HG03135 (cell line): ENCODE results near the gene ZFP14.

ENCODE experiments used
- ATAC-seq: cut with Tn5 transposase; IDR thresholded peaks from one replicate; pipeline ENCODE4 v1.9.1; 2021; ENCODE audit warnings: mild to moderate bottlenecking, moderate library complexity; ENCODE audit not compliant: unreplicated experiment

ZFP14 gene

GRCh38 chr19:36378625-36379509, at the start of gene ZFP14:
Gene ZFP14 (minus strand): TSS chr19:36379201. CDS start chr19:36367892, 11,309 bp downstream.
- ATAC-seq = peak; percentile 90

GRCh38 chr19:36423925-36424324, 44.9 kb upstream of the ZFP14 start:
- no peak for ATAC-seq

DNA sequence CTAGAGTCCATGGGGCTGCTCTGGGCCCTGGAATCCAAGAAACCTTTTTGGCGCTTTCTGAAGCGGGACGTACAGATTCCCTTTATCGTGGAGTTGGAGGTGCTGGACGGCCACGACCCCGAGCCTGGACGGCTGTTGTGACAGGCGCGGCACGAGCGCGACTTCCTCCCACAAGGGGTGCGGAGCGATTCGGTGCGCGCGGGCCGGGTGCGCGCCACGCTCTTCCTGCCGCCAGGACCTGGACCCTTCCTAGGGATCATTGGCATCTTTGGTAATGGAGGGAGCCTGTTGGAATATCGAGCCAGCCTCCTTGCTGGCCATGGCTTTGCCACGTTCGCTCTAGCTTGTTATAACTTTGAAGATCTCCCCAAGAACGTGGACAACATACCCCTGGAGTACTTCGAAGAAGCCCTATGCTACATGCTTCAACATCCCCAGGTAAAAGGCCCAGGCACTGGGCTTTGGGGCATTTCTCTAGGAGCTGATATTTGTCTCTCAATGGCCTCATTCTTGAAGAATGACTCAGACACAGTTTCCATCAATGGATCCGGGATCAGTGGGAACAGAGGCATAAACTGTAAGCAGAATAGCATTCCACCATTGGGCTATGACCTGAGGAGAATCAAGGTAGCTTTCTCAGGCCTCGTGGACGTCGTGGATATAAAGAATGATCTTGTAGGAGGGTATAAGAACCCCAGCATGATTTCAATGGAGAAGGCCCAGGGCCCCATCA, 42.9 kb upstream of the ZFP14 start:
- no peak for ATAC-seq

GRCh38 chr19:36420961-36421748, 42.2 kb upstream of the ZFP14 start:
- no peak for ATAC-seq

DNA sequence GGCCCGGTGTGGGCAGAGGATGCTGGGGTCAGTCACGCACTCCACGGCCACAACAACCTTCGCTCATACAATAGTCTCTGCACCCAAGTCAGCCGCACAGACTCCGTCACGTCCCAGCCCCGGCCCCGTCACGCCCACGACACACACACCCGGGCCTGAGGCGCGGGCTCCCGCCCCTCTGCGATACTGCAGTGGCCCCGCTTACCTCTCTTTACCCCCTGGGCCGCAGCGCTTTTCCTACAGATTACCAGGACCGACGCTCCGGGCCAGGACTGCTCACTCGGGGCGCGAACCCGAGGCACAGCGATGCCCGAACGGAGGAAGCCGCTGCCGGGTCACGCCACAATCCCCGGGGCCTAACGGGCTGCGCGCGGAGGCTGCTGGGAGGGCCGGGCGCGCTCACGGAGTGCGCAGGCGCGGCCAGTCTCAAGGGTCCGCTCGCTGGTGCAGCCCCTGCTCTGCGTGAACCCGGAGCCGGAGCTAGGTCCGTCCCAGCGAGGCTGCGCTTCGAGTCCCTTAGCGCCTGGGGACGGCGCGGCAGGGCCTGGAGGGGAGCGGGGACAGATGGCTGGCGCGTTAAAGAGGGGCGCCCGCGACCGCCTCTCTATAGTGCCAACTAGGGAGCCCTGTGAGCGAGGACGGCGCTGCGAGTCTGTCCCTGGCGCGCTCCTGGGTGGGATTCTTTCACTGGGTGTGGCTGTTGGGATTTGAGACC, 39.4 kb upstream of the ZFP14 start, which contains the start of gene ZFP82:
Gene ZFP82, minus strand, starts transcription at position 358 of the 715 bp plus-strand sequence. CDS start 8,855 bp downstream, outside the sequence.
- ATAC-seq = peak; percentile 81

- no peak for ATAC-seq
Observed at GRCh38 chr19:36417752-36418286, 38.8 kb upstream of the ZFP14 start.

DNA sequence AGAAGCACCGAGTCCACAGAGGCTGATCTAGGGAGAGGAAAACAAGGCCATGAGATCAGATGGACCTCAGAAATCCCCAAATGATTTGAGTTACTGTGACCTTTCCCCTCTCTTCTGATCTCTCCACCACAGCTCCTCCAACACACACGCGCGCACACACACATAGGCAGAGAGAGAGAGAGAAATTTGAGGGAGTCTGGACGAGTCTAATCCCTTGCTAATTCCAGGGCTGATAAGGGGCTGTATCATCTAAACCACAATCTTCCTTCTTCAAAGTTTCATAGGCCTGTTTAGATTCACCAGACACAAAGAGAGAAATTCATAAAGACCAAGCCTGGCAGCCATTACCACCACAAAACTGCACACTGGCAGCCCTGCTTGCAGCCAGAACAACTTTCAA, 30.8 kb upstream of the ZFP14 start:
- no peak for ATAC-seq

GRCh38 chr19:36408101-36408500, 29.1 kb upstream of the ZFP14 start:
- no peak for ATAC-seq

GRCh38 chr19:36404498-36404897, 25.5 kb upstream of the ZFP14 start:
- no peak for ATAC-seq

DNA sequence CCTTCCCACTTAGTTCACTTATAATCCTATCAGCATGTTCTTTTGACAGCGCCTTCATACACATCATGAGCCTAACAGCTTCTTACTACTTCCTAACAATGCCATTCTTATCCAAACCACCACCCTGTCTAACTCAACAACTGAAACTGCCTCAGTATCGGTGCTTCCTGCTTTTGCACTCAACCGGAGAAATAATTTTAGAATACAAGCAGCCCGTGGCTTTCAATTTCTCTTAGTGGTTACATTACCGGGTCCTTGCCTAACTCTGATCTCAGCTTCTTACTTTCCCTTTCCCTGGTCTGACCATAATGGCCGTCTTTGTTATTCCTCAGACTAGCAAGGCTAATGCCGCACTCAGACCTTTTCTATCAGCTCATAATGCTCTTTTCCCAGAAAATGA, 22.5 kb upstream of the ZFP14 start:
- ATAC-seq = no peak

DNA sequence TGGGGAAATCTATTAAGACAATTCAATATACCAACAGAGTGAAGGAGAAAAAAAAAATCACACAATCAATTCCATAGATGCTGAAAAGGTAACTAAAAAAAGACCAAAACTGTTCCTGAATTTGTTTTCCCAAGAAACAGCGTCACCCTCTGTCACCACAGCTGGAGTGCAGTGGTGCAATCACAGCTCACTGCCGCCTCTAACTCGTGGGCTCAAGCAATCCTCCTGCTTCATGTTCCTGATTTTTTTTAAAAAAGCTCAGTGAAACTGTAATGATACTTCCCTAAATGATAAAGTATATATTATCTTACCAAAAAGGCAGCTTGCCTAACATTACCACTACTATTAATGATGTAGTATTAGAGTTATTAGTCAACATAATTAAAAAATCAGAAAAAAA, 19.6 kb upstream of the ZFP14 start:
- ATAC-seq = no peak

DNA sequence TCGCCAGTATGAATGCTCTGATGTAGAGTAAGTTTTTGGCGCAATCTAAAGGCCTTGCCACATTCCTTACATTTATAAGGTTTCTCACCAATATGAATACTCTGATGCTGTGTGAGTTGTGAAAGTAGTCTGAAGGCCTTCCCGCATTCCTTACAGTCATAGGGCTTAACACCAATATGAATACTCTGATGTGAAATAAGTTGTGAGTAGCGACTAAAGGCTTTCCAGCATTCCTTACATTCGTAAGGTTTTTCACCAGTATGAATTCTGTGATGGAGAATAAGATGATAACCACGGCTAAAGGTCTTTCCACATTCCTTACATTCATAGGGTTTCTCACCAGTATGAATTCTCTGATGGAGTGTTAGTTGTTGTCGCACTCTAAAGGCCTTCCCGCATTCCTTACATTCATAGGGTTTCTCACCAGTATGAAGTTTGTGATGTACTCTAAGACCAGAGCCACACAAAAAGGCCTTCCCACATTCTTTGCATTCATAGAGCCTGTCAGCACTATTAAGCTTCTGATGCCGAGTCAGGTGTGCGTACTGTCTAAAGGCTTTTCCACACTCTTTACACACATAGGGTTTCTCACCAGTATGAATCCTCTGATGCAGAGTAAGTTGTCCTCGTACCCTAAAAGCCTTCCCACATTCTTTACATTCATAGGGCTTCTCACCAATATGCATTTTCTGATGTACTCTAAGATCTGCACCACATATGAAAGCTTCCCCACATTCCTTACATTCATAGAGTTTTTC, 14.1 kb upstream of the ZFP14 start:
- ATAC-seq = no peak

- no peak for ATAC-seq
Observed at GRCh38 chr19:36379510-36379819, 464 bp upstream of the ZFP14 start.

- no peak for ATAC-seq
Observed at GRCh38 chr19:36377541-36378178, 1.3 kb downstream of the ZFP14 start.

DNA sequence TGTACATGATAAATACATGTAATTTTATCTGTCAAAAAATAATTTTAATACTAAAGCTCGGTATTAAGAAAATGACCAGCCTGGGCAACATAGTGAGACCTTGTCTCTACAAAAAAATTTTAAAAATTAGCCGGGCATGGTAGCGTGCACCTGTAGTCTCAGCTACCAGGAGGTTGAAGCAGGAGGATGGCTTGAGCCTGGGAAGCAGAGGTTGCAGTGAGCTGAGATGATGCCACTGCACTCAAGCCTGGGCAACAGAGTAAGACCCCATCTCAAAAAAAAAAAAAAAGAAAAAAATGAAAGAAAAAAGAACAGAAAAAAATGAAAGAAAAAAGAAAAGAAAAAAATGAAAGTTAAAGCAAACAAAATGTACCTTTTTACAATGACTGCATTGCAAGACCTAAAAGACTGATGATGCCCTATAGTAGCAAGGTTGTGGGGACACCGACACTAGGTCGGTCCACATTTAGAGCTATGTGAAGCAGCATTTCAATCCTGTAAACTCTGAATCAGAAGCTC, 5.3 kb downstream of the ZFP14 start:
- no peak for ATAC-seq

GRCh38 chr19:36371886-36372285, 7.1 kb downstream of the ZFP14 start:
- no peak for ATAC-seq

GRCh38 chr19:36363845-36364244, 15.2 kb downstream of the ZFP14 start:
- no peak for ATAC-seq

DNA sequence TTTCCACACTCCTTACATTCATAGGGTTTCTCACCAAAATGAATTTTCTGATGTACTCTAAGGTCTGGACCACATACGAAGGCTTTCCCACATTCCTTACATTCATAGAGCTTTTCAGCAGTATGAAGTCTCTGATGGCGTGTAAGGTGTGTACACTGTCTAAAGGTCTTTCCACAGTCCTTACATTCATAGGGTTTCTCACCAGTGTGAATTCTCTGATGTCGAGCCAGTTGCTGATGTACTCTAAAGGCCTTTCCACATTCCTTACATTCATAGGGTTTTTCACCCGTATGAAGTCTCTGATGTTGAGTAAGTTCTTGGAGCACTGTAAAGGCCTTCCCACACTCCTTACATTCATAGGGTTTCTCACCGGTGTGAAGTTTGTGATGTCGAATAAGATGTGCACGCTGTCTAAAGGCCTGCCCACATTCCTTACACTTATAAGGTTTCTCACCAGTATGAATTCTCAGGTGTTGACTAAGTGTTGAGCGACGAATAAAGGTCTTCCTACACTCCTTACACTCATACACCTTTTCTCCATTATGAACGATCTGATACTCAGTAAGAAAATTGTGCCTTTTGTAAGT, 38.1 kb downstream of the ZFP14 start:
- ATAC-seq = no peak
